Endothelial cell (in vitro differentiated cells): ENCODE results near the gene CASP12. TPM values are rescaled to one million over a fixed set of nuclear protein-coding genes. Genes with fewer than 3 reads are reported as not detected.

ENCODE experiments used
- DNase-seq: peaks from one replicate; pipeline ENCODE4 v3.0.0; 2021; ENCODE audit warnings: low spot score
- H3K27ac Mint-ChIP-seq: one replicate; pipeline ENCODE4 v1.8.0; 2021; ENCODE audit warnings: mixed read lengths, inconsistent platforms; ENCODE audit not compliant: unreplicated experiment
- H3K27me3 Mint-ChIP-seq: one replicate; pipeline ENCODE4 v1.8.0; 2021; ENCODE audit warnings: mild to moderate bottlenecking, moderate library complexity, mixed read lengths, inconsistent platforms; ENCODE audit not compliant: unreplicated experiment
- H3K36me3 Mint-ChIP-seq: one replicate; pipeline ENCODE4 v1.8.0; 2021; ENCODE audit warnings: mild to moderate bottlenecking, low read depth, mixed read lengths, inconsistent platforms; ENCODE audit not compliant: unreplicated experiment
- H3K4me1 Mint-ChIP-seq: one replicate; pipeline ENCODE4 v1.8.0; 2021; ENCODE audit warnings: mild to moderate bottlenecking, mixed read lengths, inconsistent platforms; ENCODE audit not compliant: unreplicated experiment
- H3K4me3 Mint-ChIP-seq: one replicate; pipeline ENCODE4 v1.8.0; 2021; ENCODE audit warnings: mild to moderate bottlenecking, mixed read lengths, inconsistent platforms; ENCODE audit not compliant: unreplicated experiment
- H3K9me3 Mint-ChIP-seq: one replicate; pipeline ENCODE4 v1.8.0; 2021; ENCODE audit warnings: mixed read lengths, inconsistent platforms; ENCODE audit not compliant: unreplicated experiment
- total RNA-seq: library from RNA; stranded (reverse); fragmentation: NEBNext Ultra II Directional; extraction: Animal tissue kit (Norgen Biotek cat#: 25700); gene quantifications from one replicate; pipeline ENCODE4 v1.2.1, GENCODE V29; 2021; ENCODE audit not compliant: unreplicated experiment
- TF ChIP-seq, protein P1 (sequence below): fragments of 200-600 bp; sonication (generic); IDR thresholded peaks from one replicate; pipeline ENCODE4 v1.5.0; 2021; ENCODE audit warnings: antibody characterized with exemption; ENCODE audit not compliant: unreplicated experiment

The CASP12 gene
- total RNA-seq, 1 donor from 2014 or later = 0.95 TPM

GRCh38 chr11:104879514-104880190, 18.6 kb downstream of the CASP12 start:
- Mint-ChIP-seq H3K9me3 (no peaks in the 10 kb centered on the region), H3K4me1 (peaks cover 8% of the 10 kb centered on the region), H3K36me3 (no peaks in the 10 kb centered on the region), H3K27ac (no peak overlapping the region), H3K4me3 (no peak overlapping the region), H3K27me3 (no peaks in the 10 kb centered on the region)
- no peak for DNase-seq
- TF ChIP-seq, protein P1, sequence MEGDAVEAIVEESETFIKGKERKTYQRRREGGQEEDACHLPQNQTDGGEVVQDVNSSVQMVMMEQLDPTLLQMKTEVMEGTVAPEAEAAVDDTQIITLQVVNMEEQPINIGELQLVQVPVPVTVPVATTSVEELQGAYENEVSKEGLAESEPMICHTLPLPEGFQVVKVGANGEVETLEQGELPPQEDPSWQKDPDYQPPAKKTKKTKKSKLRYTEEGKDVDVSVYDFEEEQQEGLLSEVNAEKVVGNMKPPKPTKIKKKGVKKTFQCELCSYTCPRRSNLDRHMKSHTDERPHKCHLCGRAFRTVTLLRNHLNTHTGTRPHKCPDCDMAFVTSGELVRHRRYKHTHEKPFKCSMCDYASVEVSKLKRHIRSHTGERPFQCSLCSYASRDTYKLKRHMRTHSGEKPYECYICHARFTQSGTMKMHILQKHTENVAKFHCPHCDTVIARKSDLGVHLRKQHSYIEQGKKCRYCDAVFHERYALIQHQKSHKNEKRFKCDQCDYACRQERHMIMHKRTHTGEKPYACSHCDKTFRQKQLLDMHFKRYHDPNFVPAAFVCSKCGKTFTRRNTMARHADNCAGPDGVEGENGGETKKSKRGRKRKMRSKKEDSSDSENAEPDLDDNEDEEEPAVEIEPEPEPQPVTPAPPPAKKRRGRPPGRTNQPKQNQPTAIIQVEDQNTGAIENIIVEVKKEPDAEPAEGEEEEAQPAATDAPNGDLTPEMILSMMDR = no peak

DNA sequence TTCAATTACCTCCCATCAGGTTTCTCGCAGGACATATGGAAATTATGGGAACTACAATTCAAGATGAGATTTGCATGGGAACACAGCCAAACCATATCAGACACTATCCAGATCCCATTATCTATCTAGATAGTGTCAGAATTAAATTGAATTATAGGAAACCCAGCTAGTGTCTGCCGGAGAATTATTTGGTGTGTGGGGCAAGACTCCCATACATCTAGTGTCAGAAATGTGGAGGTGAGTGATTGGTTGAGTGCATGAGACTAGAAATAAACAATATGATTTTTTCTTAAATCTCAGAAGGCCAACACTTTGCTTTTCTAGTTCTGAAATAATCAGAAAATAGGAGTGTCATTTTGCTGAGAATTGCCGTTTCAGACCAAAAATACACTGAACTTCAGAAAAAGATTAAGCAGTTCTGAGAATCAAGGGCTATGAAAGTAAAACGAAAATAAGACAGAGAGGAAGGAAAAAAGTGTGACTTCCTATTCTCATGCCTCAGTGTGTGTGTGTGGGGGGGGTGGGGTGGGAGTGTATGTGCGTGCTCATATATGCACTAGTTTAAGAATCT, 21.3 kb downstream of the CASP12 start:
- Mint-ChIP-seq H3K4me1 (peaks cover 8% of the 10 kb centered on the region), H3K27me3 (no peaks in the 10 kb centered on the region), H3K9me3 (no peaks in the 10 kb centered on the region), H3K4me3 (no peak overlapping the region), H3K36me3 (no peaks in the 10 kb centered on the region), H3K27ac (no peak overlapping the region)
- no peak for DNase-seq
- TF ChIP-seq, protein P1 = no peak

- peaks cover 8% of the 10 kb centered on the region for H3K4me1 Mint-ChIP-seq
- no peaks in the 10 kb centered on the region for H3K27me3 Mint-ChIP-seq
- no peak overlapping the region for H3K27ac Mint-ChIP-seq
- DNase-seq = no peak
- no peaks in the 10 kb centered on the region for H3K9me3 Mint-ChIP-seq
- H3K4me3 Mint-ChIP-seq = no peak overlapping the region
- TF ChIP-seq, protein P1 = no peak
- H3K36me3 Mint-ChIP-seq = no peaks in the 10 kb centered on the region
These were observed 21.9 kb downstream of the CASP12 start for GRCh38 chr11:104876324-104876723.

DNA sequence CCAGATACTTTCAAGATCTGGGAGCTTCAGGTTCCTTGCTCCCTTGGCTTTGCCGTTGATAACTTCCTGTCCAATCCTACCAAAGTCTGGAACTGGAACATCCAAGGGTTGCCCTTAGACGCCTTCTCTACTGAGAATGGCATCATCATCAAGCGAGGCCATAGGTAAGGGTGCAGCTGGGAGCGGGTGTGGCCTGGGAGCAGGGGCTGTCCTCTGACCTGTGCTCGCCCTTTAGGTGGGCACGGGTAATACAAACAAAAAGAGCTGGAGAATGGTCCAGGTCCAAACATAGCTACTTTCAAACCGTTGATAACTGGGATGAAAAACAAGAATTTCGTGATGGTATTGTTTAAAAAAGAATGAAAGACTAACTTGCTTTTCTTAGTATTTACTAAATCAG, 25.0 kb downstream of the CASP12 start:
- Mint-ChIP-seq H3K27ac (no peak overlapping the region), H3K4me3 (no peak overlapping the region), H3K27me3 (no peaks in the 10 kb centered on the region), H3K36me3 (no peaks in the 10 kb centered on the region), H3K4me1 (peaks cover 8% of the 10 kb centered on the region), H3K9me3 (no peaks in the 10 kb centered on the region)
- TF ChIP-seq, protein P1 = no peak
- no peak for DNase-seq

DNA sequence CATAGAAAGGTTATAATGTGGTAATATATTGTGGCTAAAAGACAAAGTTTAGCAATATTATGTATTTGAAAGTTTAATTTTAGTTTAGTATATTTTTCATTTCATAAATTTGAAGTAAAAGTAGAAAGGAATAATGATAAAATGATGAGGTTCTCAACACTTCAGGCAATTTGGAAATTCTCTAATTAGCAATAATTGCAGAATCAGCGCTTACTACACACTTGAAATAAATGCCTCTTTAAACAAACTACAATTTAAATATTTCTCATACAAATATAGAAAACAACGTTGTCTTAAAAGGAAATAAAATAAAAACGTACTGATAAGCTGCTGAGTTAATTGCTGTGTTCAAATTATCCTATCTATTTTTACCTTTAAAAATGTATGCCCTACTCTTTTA, 25.9 kb downstream of the CASP12 start:
- peaks cover 7% of the 10 kb centered on the region for H3K4me1 Mint-ChIP-seq
- H3K9me3 Mint-ChIP-seq = no peaks in the 10 kb centered on the region
- TF ChIP-seq, protein P1 = no peak
- H3K27me3 Mint-ChIP-seq = no peaks in the 10 kb centered on the region
- no peak overlapping the region for H3K4me3 Mint-ChIP-seq
- H3K36me3 Mint-ChIP-seq = no peaks in the 10 kb centered on the region
- DNase-seq = no peak
- no peak overlapping the region for H3K27ac Mint-ChIP-seq
